Stomach (tissue), 9 donors: ENCODE data around the gene CWC25. TPM values are rescaled to one million over a fixed set of nuclear protein-coding genes. Genes with fewer than 3 reads are reported as not detected.

Source experiments
- DNase-seq, 2 donors: peaks; one replicate each; pipeline versions ENCODE4 v3.0.0 to v3.0.0-alpha.2; 2013 to 2019
- H3K27ac ChIP-seq, 5 donors: fragments of 200-600 bp in 4 of 5; sonication (generic) in 4 of 5; one replicate each; pipeline ENCODE4 v1.5.1; 2013 to 2019; ENCODE audit warnings: mild to moderate bottlenecking in 1 of 5, moderate library complexity in 1 of 5
- H3K27me3 ChIP-seq, 3 donors: fragments of 200-600 bp; sonication (generic); one replicate each; pipeline ENCODE4 v1.5.1; 2017 to 2019; ENCODE audit warnings: mixed run types in 1 of 3
- H3K36me3 ChIP-seq, 4 donors: fragments of 200-600 bp; sonication (generic); 1 replicate in 3 of 4; 2 replicates in 1 of 4; pipeline ENCODE4 v1.5.1; 2016 to 2019
- H3K4me1 ChIP-seq, 4 donors: fragments of 200-600 bp; sonication (generic); one replicate each; pipeline ENCODE4 v1.5.1; 2016 to 2019
- H3K4me3 ChIP-seq, 4 donors: fragments of 200-600 bp; sonication (generic) in 3 of 4; one replicate each; pipeline ENCODE4 v1.5.1; 2016 to 2019; ENCODE audit warnings: mild to moderate bottlenecking in 1 of 4
- H3K9me3 ChIP-seq, 4 donors: fragments of 200-600 bp; sonication (generic); one replicate each; pipeline ENCODE4 v1.5.1; 2016 to 2019
- EP300 ChIP-seq: sonication (generic); formaldehyde crosslinking; IDR thresholded peaks from one replicate; pipeline ENCODE4 v1.6.1; 2017; ENCODE audit warnings: antibody characterized with exemption
- POLR2A ChIP-seq, 4 donors: fragments of 450-650 bp; IDR thresholded peaks; one replicate each; pipeline ENCODE4 v1.6.1; 2016; ENCODE audit warnings: antibody characterized with exemption in 4 of 4, control low read depth in 2 of 4, mild to moderate bottlenecking in 1 of 4, moderate library complexity in 1 of 4
- POLR2AphosphoS5 ChIP-seq, 3 donors: sonication (generic); formaldehyde crosslinking; IDR thresholded peaks; one replicate each; pipeline ENCODE4 v1.6.1; 2016; ENCODE audit warnings: antibody characterized with exemption in 3 of 3
- WGBS, 5 donors: extraction: QIAGEN DNeasy Blood & Tissue Kit in 3 of 5; methylation state at CpG; one replicate each; pipeline versions ENCODE4 v1.1.5 to v1.1.7; 2013 to 2018; 5-methylcytosine and 5-hydroxymethylcytosine counted together
- intact Hi-C: fragments of 100-400 bp; cut with DNase I; formaldehyde crosslinking; loops from one replicate; pipeline ENCODE4 v1.15.1; 2023; ENCODE audit warnings: low total_unique reads
- polyA plus RNA-seq, 3 donors: library from polyadenylated mRNA; stranded (reverse); fragments of 200-250 nt; gene quantifications; one replicate each; pipeline ENCODE4 v1.2.3, GENCODE V29; 2013
- total RNA-seq, 5 donors: library from RNA; depleted of rRNA; stranded (reverse); fragments of >200 nt; gene quantifications; one replicate each; pipeline versions ENCODE4 v1.1.0 to v1.2.3, GENCODE V29; 2014 to 2016
- TF ChIP-seq, protein P1 (sequence below), 7 experiments: fragments of 450-650 bp in 4 of 7; fragments of 200-600 bp in 3 of 7; sonication (generic) in 3 of 7; IDR thresholded peaks; one replicate each; pipeline ENCODE4 v1.5.1; 2016 to 2019; ENCODE audit warnings: antibody characterized with exemption in 7 of 7, control low read depth in 2 of 7, mild to moderate bottlenecking in 1 of 7
- donor health status: healthy with polysubstance abuse.
- donor health status: Bipolar disorder and iron deficiency.
- donor health status: healthy.

The CWC25 gene
- total and polyA plus RNA-seq, 8 donors: 5.9 to 146 (median 29.9) TPM

DNA sequence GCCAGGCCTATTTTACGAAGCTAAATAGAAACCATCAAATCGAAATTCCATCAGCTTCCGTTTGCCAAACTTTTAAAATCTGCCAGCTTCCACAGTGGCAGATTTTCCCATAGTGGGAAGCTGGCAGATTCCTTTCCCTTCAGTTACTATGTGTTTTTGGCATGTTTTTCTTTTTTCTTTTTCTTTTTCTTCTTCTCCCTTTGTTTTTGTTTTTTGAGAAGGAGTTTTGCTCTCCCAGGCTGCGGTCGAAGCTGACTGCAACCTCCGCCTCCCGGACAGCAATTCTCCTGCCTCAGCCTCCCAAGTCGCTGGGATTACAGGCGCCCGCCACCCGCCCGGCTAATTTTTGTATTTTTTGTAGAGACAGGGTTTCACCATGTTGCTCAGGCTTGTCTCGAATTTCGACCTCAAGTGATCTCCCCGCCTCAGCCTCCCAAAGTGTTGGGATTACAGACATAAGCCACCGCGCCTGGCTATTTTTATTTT is 684 bp upstream of the CWC25 start:
- 89 to 93% (median 92%) methylated on average over 17 of the region's 17 CpGs for WGBS, 5 donors
- Histone ChIP-seq H3K9me3 (no peaks in the 10 kb centered on the region), H3K27ac (peak overlapping the region; percentile 95 to 99 (median 99)), H3K27me3 (no peaks in the 10 kb centered on the region), H3K36me3 (peaks cover 2 to 15% (median 11%) of the 10 kb centered on the region in 4 donors), H3K4me3 (peak overlapping the region; percentile 80 to 97 (median 94)), H3K4me1 (peaks cover 17 to 41% (median 26%) of the 10 kb centered on the region in 4 donors)
- intact Hi-C loops: no loop called here
- DNase-seq: no peak
- TF ChIP-seq EP300 (no peak), POLR2AphosphoS5 (IDR thresholded peaks at IDR 0.05) (no peak), POLR2A (IDR thresholded peaks at IDR 0.05) (no peak)
- TF ChIP-seq, protein P1, sequence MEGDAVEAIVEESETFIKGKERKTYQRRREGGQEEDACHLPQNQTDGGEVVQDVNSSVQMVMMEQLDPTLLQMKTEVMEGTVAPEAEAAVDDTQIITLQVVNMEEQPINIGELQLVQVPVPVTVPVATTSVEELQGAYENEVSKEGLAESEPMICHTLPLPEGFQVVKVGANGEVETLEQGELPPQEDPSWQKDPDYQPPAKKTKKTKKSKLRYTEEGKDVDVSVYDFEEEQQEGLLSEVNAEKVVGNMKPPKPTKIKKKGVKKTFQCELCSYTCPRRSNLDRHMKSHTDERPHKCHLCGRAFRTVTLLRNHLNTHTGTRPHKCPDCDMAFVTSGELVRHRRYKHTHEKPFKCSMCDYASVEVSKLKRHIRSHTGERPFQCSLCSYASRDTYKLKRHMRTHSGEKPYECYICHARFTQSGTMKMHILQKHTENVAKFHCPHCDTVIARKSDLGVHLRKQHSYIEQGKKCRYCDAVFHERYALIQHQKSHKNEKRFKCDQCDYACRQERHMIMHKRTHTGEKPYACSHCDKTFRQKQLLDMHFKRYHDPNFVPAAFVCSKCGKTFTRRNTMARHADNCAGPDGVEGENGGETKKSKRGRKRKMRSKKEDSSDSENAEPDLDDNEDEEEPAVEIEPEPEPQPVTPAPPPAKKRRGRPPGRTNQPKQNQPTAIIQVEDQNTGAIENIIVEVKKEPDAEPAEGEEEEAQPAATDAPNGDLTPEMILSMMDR (IDR thresholded peaks at IDR 0.05): no peak

DNA sequence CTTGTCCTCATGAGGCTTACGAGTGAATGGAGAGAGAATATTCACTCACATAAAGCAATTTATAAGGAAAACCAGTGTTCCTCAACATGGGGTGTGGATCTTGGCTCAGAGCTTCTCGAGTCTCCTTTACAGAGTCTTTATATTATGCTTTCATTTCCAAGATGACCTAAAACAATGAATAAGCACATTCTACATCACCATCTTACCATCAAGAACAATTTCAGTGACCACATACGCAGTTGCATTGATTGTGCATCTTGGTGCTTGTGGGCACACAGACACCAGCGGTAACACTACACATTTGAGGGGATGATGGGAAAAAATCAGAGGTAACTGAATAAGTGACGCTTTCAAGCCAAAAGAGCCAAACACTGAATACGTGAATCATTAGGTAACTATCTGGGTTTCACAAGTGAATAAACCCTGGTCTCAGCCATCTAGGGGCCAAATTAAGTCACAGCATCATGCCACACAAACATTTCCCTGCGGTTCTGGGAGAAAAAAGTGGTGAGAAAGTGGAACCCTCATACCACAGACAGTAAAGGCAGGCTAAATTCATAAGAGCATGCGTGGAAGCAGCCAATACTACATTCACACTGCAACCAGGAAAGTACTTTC is 9.4 kb downstream of the CWC25 start:
- Histone ChIP-seq H3K27me3 (no peaks in the 10 kb centered on the region), H3K9me3 (no peaks in the 10 kb centered on the region), H3K4me3 (no peak overlapping the region), H3K36me3 (peaks cover 60 to 100% (median 98%) of the 10 kb centered on the region in 4 donors), H3K4me1 (peaks cover 0 to 5% (median 0%) of the 10 kb centered on the region in 4 donors), H3K27ac (no peak overlapping the region)
- intact Hi-C loops: no loop called here
- no peak for DNase-seq
- TF ChIP-seq, protein P1 (IDR thresholded peaks at IDR 0.05): no peak
- TF ChIP-seq EP300 (no peak), POLR2A (IDR thresholded peaks at IDR 0.05) (no peak), POLR2AphosphoS5 (IDR thresholded peaks at IDR 0.05) (no peak)
- WGBS, 5 donors: 71 to 79% (median 74%) methylated on average over 8 of the region's 8 CpGs

DNA sequence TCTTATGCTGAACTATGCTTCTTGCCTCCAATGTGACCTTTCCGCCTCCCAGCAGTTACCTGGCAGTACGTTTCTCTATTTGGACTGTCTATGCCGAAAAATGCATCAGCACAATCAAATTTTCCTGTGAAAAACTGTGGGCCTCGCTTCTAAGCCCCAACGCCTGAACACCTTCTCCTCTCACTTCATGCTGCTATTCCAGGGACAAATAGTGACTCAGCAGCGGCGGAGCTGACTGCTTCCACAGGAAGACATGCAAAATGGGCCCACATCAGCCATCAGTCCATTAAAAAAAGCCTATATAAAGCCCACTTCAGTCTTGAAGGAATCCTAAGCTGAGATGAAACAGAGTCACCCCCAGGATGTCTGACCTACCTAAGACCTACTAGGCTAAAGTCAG is 15.3 kb downstream of the CWC25 start:
- DNase-seq: no peak
- Histone ChIP-seq H3K27me3 (no peaks in the 10 kb centered on the region), H3K9me3 (no peaks in the 10 kb centered on the region), H3K4me3 (no peak overlapping the region), H3K27ac (no peak overlapping the region), H3K36me3 (peaks cover 78 to 100% (median 99%) of the 10 kb centered on the region in 4 donors), H3K4me1 (no peaks in the 10 kb centered on the region)
- no peak for TF ChIP-seq POLR2AphosphoS5 (IDR thresholded peaks at IDR 0.05)
- TF ChIP-seq, protein P1 (IDR thresholded peaks at IDR 0.05): no peak
- no peak for TF ChIP-seq POLR2A (IDR thresholded peaks at IDR 0.05)
- no peak for TF ChIP-seq EP300
- intact Hi-C loops: no loop called here
- WGBS, 5 donors: 85 to 98% (median 94%) methylated on average over 7 of the region's 7 CpGs

DNA sequence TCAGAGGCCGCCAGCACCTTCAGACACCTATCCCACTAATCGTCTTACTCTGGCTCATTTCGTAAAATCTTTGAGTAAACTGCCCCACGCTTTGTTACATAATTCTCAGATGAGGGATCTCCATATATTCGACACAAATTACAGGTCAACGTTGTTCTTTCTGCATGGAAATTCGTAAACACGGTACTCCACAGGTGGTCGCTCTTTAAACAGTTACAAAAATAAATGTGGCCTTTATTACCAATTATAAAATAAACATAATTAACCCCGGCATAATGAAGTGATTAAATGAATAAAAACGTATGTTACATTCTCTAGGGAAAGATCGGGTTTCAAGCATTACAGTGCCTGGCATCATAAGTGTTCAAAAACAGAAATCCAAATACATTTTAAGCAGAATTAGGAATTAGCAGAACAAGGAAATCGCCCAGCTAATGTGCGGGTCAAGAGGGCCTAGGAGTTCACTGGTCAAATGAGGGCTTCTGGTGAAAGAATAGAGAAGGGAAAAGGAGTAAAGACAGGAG is 24.8 kb downstream of the CWC25 start:
- intact Hi-C loops: no loop called here
- peak overlapping the region; percentile 88 to 98 (median 97) for H3K4me3 ChIP-seq
- no peaks in the 10 kb centered on the region for H3K9me3 ChIP-seq
- DNase-seq: no peak
- peaks cover 32 to 59% (median 52%) of the 10 kb centered on the region in 4 donors for H3K36me3 ChIP-seq
- peak overlapping the region; percentile 89 to 99 (median 99) for H3K27ac ChIP-seq
- 14 to 18% (median 14%) methylated on average over 14 of the region's 14 CpGs for WGBS, 5 donors
- no peaks in the 10 kb centered on the region for H3K27me3 ChIP-seq
- no peak for TF ChIP-seq POLR2AphosphoS5 (IDR thresholded peaks at IDR 0.05)
- TF ChIP-seq, protein P1 (IDR thresholded peaks at IDR 0.05): no peak
- TF ChIP-seq EP300: no peak
- H3K4me1 ChIP-seq: peaks cover 27 to 44% (median 34%) of the 10 kb centered on the region in 4 donors
